Smooth muscle cell (in vitro differentiated cells): ENCODE measurements around the gene KAZN. TPM values are rescaled to one million over a fixed set of nuclear protein-coding genes. Genes with fewer than 3 reads are reported as not detected.
A peak's percentile ranks its signal among the peaks of the same experiment; 100 is the strongest.

Experiments used
- DNase-seq: peaks from one replicate; lab custom pipeline; 2025; ENCODE audit not compliant: unreplicated experiment; lab: John Stamatoyannopoulos, UW
- H2AFZ ChIP-seq: fragments of 200-600 bp; sonication (generic); 2 replicates; pipeline ENCODE4 v1.6.0; 2016; ENCODE audit warnings: antibody characterized with exemption, low read depth, mild to moderate bottlenecking
- H3F3A ChIP-seq: fragments of 200-600 bp; sonication (generic); 2 replicates; pipeline ENCODE4 v1.6.0; 2017; ENCODE audit warnings: antibody characterized with exemption, low read depth
- H3K27ac ChIP-seq: fragments of 200-600 bp; sonication (generic); 2 replicates; pipeline ENCODE4 v1.5.1; 2016; ENCODE audit warnings: low read depth, mild to moderate bottlenecking
- H3K27me3 ChIP-seq: fragments of 200-600 bp; sonication (generic); 2 replicates; pipeline ENCODE4 v1.6.1; 2016; ENCODE audit warnings: low read depth, mild to moderate bottlenecking
- H3K36me3 ChIP-seq: fragments of 200-600 bp; sonication (generic); 2 replicates; pipeline ENCODE4 v1.5.1; 2016; ENCODE audit warnings: low read depth
- H3K4me1 ChIP-seq: fragments of 200-600 bp; sonication (generic); 2 replicates; pipeline ENCODE4 v1.5.1; 2016; ENCODE audit warnings: low read depth
- H3K4me2 ChIP-seq: fragments of 200-600 bp; sonication (generic); 2 replicates; pipeline ENCODE4 v1.6.0; 2016; ENCODE audit warnings: mild to moderate bottlenecking
- H3K4me3 ChIP-seq: fragments of 200-600 bp; sonication (generic); 2 replicates; pipeline ENCODE4 v1.5.1; 2016; ENCODE audit warnings: mild to moderate bottlenecking
- H3K79me2 ChIP-seq: fragments of 200-600 bp; sonication (generic); 2 replicates; pipeline ENCODE4 v1.6.0; 2016; ENCODE audit warnings: low read depth, mild to moderate bottlenecking
- H3K9ac ChIP-seq: fragments of 200-600 bp; sonication (generic); 2 replicates; pipeline ENCODE4 v1.6.0; 2016; ENCODE audit warnings: low read depth
- H3K9me3 ChIP-seq: fragments of 200-600 bp; sonication (generic); replicated peaks from 2 replicates; pipeline ENCODE4 v1.5.1; 2016; ENCODE audit warnings: low read depth
- H4K20me1 ChIP-seq: fragments of 200-600 bp; sonication (generic); 2 replicates; pipeline ENCODE4 v1.6.0; 2016; ENCODE audit warnings: low read depth
- WGBS: methylation state at CpG from one replicate; pipeline ENCODE4 v1.1.7; 2016; ENCODE audit warnings: low lambda C conversion rate; 5-methylcytosine and 5-hydroxymethylcytosine counted together
- polyA plus RNA-seq: library from polyadenylated mRNA; unstranded; fragments of >200 nt; fragmentation: Nextera tagmentation; extraction: Ambion mirVana; gene quantifications from 2 replicates; pipeline ENCODE4 v1.2.1, GENCODE V29; 2016
- total RNA-seq: library from RNA; depleted of rRNA; stranded (reverse); fragments of >200 nt; gene quantifications from 2 replicates; pipeline ENCODE4 v1.2.3, GENCODE V29; 2014
- TF ChIP-seq, protein P1 (sequence below): fragments of 200-600 bp; sonication (generic); IDR thresholded peaks from 2 replicates; pipeline ENCODE4 v1.5.1; 2017; ENCODE audit warnings: borderline replicate concordance, mild to moderate bottlenecking, antibody characterized with exemption; ENCODE audit not compliant: insufficient read depth, poor library complexity, severe bottlenecking

KAZN gene
- total and polyA plus RNA-seq, 2 experiments from 2014 or later = 6.3 to 8.2 TPM

DNA sequence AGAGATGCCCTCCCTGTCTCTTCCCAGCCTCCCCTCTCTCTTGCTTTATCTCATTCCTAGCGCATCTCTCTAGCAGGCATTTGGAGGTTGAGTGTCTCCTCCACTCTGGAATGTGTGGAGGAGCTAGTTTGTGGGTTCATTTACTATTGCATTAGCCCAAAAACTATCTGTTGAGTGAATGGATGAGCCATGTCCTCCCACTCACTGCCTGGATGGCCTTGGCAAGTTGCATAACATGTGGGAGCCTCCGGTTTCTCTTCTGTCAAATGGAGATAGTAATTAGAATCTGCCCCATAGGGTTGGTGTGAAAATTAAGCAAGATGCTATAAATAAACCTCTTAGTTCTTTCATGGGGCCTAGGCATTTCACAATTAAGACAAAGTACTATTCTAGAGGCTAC lies 181.8 kb downstream of the KAZN start:
- Histone ChIP-seq H3K27ac (no peak overlapping the region), H3F3A (no peaks in the 10 kb centered on the region), H3K4me3 (no peak overlapping the region), H3K27me3 (no peaks in the 10 kb centered on the region), H3K79me2 (no peaks in the 10 kb centered on the region), H3K36me3 (no peaks in the 10 kb centered on the region), H3K4me1 (peaks cover 26% of the 10 kb centered on the region), H4K20me1 (no peaks in the 10 kb centered on the region), H3K9ac (no peak overlapping the region), H2AFZ (no peak overlapping the region), H3K9me3 (no peaks in the 10 kb centered on the region), H3K4me2 (no peak overlapping the region)
- TF ChIP-seq, protein P1, sequence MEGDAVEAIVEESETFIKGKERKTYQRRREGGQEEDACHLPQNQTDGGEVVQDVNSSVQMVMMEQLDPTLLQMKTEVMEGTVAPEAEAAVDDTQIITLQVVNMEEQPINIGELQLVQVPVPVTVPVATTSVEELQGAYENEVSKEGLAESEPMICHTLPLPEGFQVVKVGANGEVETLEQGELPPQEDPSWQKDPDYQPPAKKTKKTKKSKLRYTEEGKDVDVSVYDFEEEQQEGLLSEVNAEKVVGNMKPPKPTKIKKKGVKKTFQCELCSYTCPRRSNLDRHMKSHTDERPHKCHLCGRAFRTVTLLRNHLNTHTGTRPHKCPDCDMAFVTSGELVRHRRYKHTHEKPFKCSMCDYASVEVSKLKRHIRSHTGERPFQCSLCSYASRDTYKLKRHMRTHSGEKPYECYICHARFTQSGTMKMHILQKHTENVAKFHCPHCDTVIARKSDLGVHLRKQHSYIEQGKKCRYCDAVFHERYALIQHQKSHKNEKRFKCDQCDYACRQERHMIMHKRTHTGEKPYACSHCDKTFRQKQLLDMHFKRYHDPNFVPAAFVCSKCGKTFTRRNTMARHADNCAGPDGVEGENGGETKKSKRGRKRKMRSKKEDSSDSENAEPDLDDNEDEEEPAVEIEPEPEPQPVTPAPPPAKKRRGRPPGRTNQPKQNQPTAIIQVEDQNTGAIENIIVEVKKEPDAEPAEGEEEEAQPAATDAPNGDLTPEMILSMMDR = no peak
- no peak for DNase-seq
- 42% methylated on average over 2 of the region's 2 CpGs for WGBS

DNA sequence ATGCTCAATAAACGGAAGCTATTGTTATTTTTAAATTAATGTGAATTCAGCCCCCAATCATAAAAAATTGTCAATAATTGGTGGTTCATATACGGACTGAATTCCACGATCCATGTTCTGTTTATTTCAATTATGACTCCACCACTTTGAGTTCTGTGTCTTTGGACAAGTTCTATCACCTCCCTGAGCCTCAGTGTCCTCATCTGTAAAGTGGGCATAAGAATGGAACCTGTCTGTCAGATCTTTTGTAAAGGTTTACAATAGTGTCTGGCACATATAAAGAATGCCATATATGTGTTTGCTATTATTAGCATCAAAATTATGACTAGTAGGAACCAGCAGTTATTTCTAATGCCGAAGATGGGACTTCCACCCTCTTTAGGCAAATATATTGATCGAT lies 183.3 kb downstream of the KAZN start:
- no peaks in the 10 kb centered on the region for H3K9me3 ChIP-seq
- no peaks in the 10 kb centered on the region for H3F3A ChIP-seq
- H3K27me3 ChIP-seq = no peaks in the 10 kb centered on the region
- no peak for DNase-seq
- H3K79me2 ChIP-seq = no peaks in the 10 kb centered on the region
- H3K4me2 ChIP-seq = no peak overlapping the region
- no peak overlapping the region for H3K4me3 ChIP-seq
- peaks cover 26% of the 10 kb centered on the region for H3K4me1 ChIP-seq
- no peaks in the 10 kb centered on the region for H3K36me3 ChIP-seq
- WGBS = 98% methylated on average over 5 of the region's 5 CpGs
- TF ChIP-seq, protein P1 = no peak
- H3K9ac ChIP-seq = no peak overlapping the region
- no peak overlapping the region for H2AFZ ChIP-seq
- no peaks in the 10 kb centered on the region for H4K20me1 ChIP-seq
- H3K27ac ChIP-seq = no peak overlapping the region

DNA sequence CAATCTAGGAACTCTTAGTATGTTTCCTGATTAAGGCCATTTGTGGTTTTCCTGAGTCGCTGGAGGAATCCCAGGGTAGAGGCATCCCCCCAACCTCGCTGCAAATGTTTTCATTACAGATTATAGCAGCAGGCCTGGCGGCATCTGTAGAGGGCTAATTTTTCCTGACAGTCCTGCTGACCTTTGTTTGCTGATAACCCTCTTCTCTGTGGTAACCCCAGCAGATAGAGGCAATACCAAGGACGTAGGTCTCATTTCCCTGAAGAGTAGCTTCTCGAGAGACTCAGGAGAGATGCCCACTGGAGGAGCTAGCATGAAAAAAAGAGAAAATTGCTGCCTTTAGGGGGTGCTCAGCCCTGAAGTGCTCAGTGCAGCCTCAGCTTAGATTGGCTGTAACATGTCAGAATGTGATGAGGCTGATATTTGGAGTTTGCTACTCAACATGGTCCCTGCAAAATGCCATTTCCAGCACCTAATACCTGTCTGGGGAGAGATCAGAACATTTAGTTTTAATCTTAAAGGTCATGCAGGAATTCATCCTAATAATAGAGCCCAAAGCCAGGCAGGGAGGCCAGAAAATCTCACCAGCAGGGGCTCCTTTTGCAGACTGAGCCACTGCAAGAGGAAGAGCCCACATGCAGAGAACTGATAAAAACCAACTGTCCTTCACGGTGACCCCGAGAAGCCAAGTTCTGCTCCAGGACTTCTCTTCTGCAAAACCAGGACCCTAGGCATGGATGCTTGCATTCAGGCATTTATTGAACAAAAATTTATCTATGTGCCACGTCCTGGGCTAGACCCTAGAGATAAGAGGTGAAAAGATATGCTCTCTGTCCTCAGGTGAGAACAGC lies 184.5 kb downstream of the KAZN start:
- Histone ChIP-seq H3K4me3 (no peak overlapping the region), H2AFZ (no peak overlapping the region), H3K27me3 (no peaks in the 10 kb centered on the region), H3K27ac (no peak overlapping the region), H3K79me2 (no peaks in the 10 kb centered on the region), H3K4me2 (peak overlapping the region; percentile 31), H4K20me1 (no peaks in the 10 kb centered on the region), H3K9me3 (no peaks in the 10 kb centered on the region), H3K4me1 (peaks cover 24% of the 10 kb centered on the region), H3F3A (no peaks in the 10 kb centered on the region), H3K9ac (no peak overlapping the region), H3K36me3 (no peaks in the 10 kb centered on the region)
- TF ChIP-seq, protein P1 = peak; percentile 5
- 42% methylated on average over 8 of the region's 8 CpGs for WGBS
- DNase-seq = no peak

DNA sequence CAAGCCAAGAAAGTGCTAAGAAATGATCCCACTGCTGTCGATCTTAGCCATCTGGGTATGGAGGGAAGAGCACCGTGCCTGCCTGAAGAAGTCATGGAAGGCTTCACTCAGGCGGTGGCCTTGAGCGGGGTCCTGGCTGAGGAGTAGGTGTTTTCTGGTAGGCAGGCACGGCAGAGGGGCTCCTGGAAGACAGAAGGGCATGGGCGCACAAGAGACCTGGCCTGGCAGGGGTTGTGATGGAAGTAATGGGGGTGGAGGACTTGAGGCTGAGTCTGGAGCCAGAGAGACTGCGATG lies 185.1 kb downstream of the KAZN start:
- Histone ChIP-seq H4K20me1 (no peaks in the 10 kb centered on the region), H3K27ac (no peak overlapping the region), H3K9me3 (no peaks in the 10 kb centered on the region), H3K36me3 (no peaks in the 10 kb centered on the region), H3K4me1 (peaks cover 18% of the 10 kb centered on the region), H3K79me2 (no peaks in the 10 kb centered on the region), H3K9ac (no peak overlapping the region), H3K4me3 (no peak overlapping the region), H3F3A (no peaks in the 10 kb centered on the region), H2AFZ (no peak overlapping the region), H3K27me3 (no peaks in the 10 kb centered on the region), H3K4me2 (no peak overlapping the region)
- WGBS = 94% methylated on average over 7 of the region's 7 CpGs
- no peak for DNase-seq
- TF ChIP-seq, protein P1 = no peak
